ENCODE data around the gene PTTG2.

DNA sequence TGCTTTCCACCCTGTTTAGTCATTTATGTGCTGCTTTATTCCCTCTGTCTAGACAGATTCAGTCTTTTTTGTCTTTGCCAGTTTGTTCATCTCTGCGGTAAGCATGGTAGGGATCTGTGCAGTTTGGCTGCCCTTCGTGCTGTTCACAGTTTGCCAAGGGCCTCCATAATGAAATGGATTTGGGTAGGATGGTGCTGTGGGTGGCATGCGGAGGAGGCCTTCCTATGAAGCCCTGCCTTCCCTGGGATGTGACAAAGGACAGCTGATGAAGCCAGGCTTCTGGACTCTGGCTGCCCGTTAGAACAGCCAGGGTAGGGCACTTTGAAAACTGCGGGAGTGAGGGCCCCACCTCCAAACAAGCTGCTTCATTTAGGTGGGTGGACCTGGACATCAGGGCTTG, 47.4 kb downstream of the PTTG2 start:
- TF ChIP-seq, protein P1, sequence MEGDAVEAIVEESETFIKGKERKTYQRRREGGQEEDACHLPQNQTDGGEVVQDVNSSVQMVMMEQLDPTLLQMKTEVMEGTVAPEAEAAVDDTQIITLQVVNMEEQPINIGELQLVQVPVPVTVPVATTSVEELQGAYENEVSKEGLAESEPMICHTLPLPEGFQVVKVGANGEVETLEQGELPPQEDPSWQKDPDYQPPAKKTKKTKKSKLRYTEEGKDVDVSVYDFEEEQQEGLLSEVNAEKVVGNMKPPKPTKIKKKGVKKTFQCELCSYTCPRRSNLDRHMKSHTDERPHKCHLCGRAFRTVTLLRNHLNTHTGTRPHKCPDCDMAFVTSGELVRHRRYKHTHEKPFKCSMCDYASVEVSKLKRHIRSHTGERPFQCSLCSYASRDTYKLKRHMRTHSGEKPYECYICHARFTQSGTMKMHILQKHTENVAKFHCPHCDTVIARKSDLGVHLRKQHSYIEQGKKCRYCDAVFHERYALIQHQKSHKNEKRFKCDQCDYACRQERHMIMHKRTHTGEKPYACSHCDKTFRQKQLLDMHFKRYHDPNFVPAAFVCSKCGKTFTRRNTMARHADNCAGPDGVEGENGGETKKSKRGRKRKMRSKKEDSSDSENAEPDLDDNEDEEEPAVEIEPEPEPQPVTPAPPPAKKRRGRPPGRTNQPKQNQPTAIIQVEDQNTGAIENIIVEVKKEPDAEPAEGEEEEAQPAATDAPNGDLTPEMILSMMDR (IDR thresholded peaks at IDR 0.05): no peak
- TF ChIP-seq POLR2AphosphoS5 (IDR thresholded peaks at IDR 0.05) (no peak), POLR2A (IDR thresholded peaks at IDR 0.05) (no peak)
